ENCODE results near the gene WDR45B.
"Not testable (repeated sequence)": the region's sequence is repeated elsewhere in the genome, so short reads cannot be mapped to it uniquely, and the experiment has no call there.

The WDR45B gene

GRCh38 chr17:82598256-82599119 lies 49.8 kb downstream of the WDR45B start:
- no peak for DNase-seq

- DNase-seq = no peak
Observed at GRCh38 chr17:82596837-82597672, 51.2 kb downstream of the WDR45B start.

- no peak for DNase-seq
Observed at GRCh38 chr17:82596296-82596695, 51.9 kb downstream of the WDR45B start.

- no peak for DNase-seq
Observed at GRCh38 chr17:82595893-82596292, 52.4 kb downstream of the WDR45B start.

- no peak for DNase-seq
Observed at GRCh38 chr17:82594571-82594970, 53.7 kb downstream of the WDR45B start.

GRCh38 chr17:82593590-82594087 lies 54.6 kb downstream of the WDR45B start:
- DNase-seq = no peak

- peak; percentile 55 for DNase-seq
Observed at GRCh38 chr17:82592767-82593589, 55.3 kb downstream of the WDR45B start.

GRCh38 chr17:82592289-82592766 lies 55.9 kb downstream of the WDR45B start:
- no peak for DNase-seq

GRCh38 chr17:82590881-82591539 lies 57.2 kb downstream of the WDR45B start:
- DNase-seq = no peak

GRCh38 chr17:82590216-82590615 lies 58.0 kb downstream of the WDR45B start:
- DNase-seq = no peak

GRCh38 chr17:82589851-82590180 lies 58.4 kb downstream of the WDR45B start:
- no peak for DNase-seq

- DNase-seq = no peak
Observed at GRCh38 chr17:82588266-82589175, 59.7 kb downstream of the WDR45B start.

- no peak for DNase-seq
Observed at GRCh38 chr17:82587234-82588086, 60.8 kb downstream of the WDR45B start.

GRCh38 chr17:82586576-82587233 lies 61.5 kb downstream of the WDR45B start:
- DNase-seq = no peak

GRCh38 chr17:82585935-82586575 lies 62.2 kb downstream of the WDR45B start:
- DNase-seq = not testable (repeated sequence)

GRCh38 chr17:82583720-82584234 lies 64.5 kb downstream of the WDR45B start:
- no peak for DNase-seq

- DNase-seq = no peak
Observed at GRCh38 chr17:82582709-82583108, 65.5 kb downstream of the WDR45B start.

- DNase-seq = no peak
Observed at GRCh38 chr17:82582213-82582612, 66.0 kb downstream of the WDR45B start.

- not testable (repeated sequence) for DNase-seq
Observed at GRCh38 chr17:82579969-82580368, 68.3 kb downstream of the WDR45B start.
